ENCODE results near the gene SLC6A6.

DNA sequence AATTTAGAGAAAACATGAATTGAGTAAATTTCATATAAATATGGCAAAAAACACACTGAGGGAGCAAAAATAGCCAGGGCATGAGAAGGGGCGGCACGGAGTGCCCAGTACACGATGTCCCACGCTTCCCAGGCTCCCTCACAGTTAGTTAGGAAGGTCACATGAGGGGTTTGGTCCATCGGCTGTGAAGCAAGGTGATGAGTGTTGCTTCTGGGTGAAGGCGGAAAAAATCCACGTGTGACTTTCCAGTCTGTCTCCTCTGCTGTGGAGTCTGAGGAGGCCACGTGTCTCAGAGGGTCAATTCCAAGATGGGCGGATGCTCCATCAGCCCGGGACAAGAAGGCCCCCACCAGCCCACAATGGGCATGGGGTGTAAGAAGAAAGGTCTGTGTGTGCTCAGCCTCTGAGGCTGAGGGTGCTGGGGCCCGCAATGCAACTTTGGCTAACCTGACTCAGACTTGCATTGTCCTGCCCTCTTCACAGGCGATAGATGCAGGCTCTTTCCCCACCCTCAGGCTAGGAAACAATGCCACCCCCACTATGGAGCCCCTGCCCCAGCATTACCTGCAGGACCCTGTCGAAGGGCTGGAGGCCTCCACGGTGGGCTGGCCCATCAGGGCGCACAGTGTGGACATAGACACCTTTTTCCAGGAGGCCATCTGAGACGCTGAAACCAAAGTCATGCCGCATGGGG is 92.0 kb downstream of the SLC6A6 start:
- TF ChIP-seq, protein P1, sequence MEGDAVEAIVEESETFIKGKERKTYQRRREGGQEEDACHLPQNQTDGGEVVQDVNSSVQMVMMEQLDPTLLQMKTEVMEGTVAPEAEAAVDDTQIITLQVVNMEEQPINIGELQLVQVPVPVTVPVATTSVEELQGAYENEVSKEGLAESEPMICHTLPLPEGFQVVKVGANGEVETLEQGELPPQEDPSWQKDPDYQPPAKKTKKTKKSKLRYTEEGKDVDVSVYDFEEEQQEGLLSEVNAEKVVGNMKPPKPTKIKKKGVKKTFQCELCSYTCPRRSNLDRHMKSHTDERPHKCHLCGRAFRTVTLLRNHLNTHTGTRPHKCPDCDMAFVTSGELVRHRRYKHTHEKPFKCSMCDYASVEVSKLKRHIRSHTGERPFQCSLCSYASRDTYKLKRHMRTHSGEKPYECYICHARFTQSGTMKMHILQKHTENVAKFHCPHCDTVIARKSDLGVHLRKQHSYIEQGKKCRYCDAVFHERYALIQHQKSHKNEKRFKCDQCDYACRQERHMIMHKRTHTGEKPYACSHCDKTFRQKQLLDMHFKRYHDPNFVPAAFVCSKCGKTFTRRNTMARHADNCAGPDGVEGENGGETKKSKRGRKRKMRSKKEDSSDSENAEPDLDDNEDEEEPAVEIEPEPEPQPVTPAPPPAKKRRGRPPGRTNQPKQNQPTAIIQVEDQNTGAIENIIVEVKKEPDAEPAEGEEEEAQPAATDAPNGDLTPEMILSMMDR (IDR thresholded peaks at IDR 0.05; ENCODE audit: insufficient read depth, low read depth, low read length), result no peak
- TF ChIP-seq EZH2 (IDR thresholded peaks at IDR 0.05; ENCODE audit: insufficient read depth, low read length), result no peak

Measured in astrocyte (in vitro differentiated cells and primary cell).